ENCODE data around the gene CCDC92. TPM values are rescaled to one million over a fixed set of nuclear protein-coding genes. Genes with fewer than 3 reads are reported as not detected.

CCDC92 gene
- total RNA-seq, 2 experiments from 2014 or later, result 3.3 to 3.7 TPM

DNA sequence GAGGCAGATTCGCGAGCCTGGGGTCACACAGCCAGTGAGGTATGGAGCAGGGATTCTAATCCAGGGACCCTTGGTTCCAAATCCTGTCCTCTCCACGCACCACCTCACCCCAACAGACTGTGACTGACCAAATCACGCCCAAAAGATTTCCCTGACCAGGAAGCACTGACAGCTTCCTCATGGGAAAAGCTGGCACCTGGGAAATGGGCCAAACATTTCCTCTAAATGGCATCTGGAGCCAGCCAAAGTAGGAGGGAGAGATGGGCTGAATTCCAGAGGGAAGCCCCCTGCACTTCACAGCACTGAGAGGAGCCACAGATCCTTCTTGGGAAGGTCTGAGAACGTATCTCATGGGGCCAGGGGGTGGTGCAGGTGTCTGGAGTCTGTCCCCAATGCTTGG, 28.8 kb downstream of the CCDC92 start:
- Mint-ChIP-seq H3K4me1 (ENCODE audit: low read depth) (peaks cover 4% of the 10 kb centered on the region), H3K4me3 (no peak overlapping the region), H3K36me3 (ENCODE audit: low read depth) (peaks cover 7% of the 10 kb centered on the region)

DNA sequence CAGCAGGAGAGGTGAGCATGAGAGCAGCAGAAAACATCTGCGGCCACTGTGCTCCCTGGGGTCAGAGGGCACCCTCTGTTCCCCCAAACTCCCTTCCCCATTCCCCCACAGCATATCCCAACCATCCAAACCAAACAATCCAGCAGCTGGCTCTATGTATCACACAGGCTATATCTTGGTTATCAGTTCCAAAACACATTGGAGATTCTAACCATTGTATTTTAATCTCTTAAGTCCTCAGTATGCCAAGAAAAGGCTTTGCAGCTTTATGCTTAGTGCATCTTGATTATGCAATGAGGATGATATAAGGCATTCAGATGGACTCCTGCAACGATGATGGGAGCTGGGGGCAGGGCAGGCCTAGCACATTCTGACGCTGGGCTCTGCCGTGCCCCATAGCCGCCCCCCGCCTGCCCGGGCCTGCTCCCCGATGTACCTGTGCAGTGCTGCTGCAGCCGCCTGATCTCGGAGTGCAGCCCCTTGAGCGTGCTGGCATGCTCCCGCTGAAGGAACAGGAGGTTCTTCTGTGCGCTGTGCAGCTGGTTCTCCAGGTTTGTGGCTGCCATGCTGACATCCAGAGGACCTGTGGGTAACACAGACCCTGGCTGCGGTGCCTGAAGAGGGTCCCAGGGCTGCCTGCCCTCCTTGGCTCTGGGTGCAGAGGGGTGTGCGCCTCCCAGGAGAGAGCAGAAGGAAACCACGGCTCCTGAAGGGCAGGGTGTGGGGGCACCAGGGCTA, 29.6 kb downstream of the CCDC92 start:
- CTCF ChIA-PET, result interaction anchor here (1.5 kb wide), 1 partner anchor 38 kb away, joined by 5 read pairs; no protein-coding TSS in a partner anchor
- H3K27ac Mint-ChIP-seq, result no peak overlapping the region
- H3K9me3 Mint-ChIP-seq, result peaks cover 8% of the 10 kb centered on the region
- H3K36me3 Mint-ChIP-seq (ENCODE audit: low read depth), result peaks cover 7% of the 10 kb centered on the region
- no peaks in the 10 kb centered on the region for H3K27me3 Mint-ChIP-seq (ENCODE audit: low read depth)
- peaks cover 12% of the 10 kb centered on the region for H3K4me1 Mint-ChIP-seq (ENCODE audit: low read depth)
- intact Hi-C loops (cut with micrococcal nuclease), result no loop called here
- no peak overlapping the region for H3K4me3 Mint-ChIP-seq
- DNase-seq, result no peak

More for the DNA sequence above, 28.8 kb downstream of the CCDC92 start:
- Mint-ChIP-seq H3K27me3 (ENCODE audit: low read depth) (no peaks in the 10 kb centered on the region), H3K27ac (no peak overlapping the region), H3K9me3 (peaks cover 8% of the 10 kb centered on the region)
- intact Hi-C loops (cut with micrococcal nuclease), result no loop called here
- no peak for DNase-seq
- CTCF ChIA-PET, result no interaction called here

DNA sequence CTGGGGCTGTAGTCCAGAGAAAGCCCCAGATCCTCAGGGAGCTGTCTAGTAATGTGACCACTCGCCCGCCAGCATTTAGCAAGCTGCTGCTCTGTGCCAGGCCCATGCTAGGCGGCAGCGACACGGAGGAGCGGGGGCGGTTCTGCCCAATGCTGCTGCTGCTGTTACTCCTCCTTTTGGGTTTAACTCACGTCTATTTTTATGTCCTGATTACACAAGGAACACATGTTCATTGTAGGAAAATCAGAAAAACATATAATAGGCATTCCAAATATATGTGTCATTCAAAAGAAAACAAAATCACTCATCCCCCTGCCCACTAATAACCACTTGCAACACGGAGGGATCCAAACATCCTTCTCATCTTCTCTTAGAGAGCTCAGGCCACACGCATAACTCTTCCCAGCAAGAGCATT, 30.4 kb downstream of the CCDC92 start:
- Mint-ChIP-seq H3K36me3 (ENCODE audit: low read depth) (peaks cover 7% of the 10 kb centered on the region), H3K27ac (no peak overlapping the region), H3K27me3 (ENCODE audit: low read depth) (no peaks in the 10 kb centered on the region), H3K4me3 (no peak overlapping the region), H3K9me3 (peaks cover 8% of the 10 kb centered on the region), H3K4me1 (ENCODE audit: low read depth) (peaks cover 20% of the 10 kb centered on the region)
- intact Hi-C loops (cut with micrococcal nuclease), result no loop called here
- CTCF ChIA-PET, result interaction anchor here (0.6 to 1.5 kb wide), 2 partner anchors 37 to 509 kb away, joined by 3 to 5 read pairs; no protein-coding TSS in a partner anchor
- no peak for DNase-seq

DNA sequence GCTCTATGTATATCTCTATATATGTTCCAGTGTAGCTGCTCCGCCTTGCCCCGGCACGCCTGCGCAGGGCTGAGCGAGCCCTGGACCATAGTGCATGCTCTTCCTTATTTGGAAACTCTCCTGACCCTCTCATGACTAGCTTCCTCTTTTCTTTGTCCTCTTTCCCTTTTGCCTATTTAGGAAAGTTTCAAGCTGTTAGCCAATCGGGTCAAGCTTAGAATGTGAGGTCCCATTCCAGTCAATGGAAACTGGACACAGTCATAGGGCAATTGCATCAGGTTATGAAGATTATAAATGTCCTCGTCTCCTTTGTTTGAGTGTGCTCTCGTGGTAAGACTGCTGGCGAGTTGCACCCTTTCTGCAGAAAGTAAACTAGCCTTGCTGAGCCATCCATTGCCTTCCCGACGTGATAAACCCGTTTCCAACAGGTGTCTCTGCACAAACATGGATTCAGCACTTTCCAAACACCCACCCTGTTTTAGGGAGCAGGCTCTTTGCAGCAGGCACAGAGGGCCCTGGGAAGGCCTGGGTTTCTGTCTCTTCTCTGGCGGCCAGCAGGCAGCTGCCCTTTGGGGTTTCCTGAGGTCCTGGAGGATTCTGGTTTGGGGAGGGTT, 30.9 kb downstream of the CCDC92 start:
- no peak for DNase-seq
- H3K36me3 Mint-ChIP-seq (ENCODE audit: low read depth), result peaks cover 7% of the 10 kb centered on the region
- no peaks in the 10 kb centered on the region for H3K27me3 Mint-ChIP-seq (ENCODE audit: low read depth)
- CTCF ChIA-PET, result no interaction called here
- H3K9me3 Mint-ChIP-seq, result peaks cover 8% of the 10 kb centered on the region
- H3K27ac Mint-ChIP-seq, result no peak overlapping the region
- intact Hi-C loops (cut with micrococcal nuclease), result no loop called here
- peaks cover 20% of the 10 kb centered on the region for H3K4me1 Mint-ChIP-seq (ENCODE audit: low read depth)
- no peak overlapping the region for H3K4me3 Mint-ChIP-seq

DNA sequence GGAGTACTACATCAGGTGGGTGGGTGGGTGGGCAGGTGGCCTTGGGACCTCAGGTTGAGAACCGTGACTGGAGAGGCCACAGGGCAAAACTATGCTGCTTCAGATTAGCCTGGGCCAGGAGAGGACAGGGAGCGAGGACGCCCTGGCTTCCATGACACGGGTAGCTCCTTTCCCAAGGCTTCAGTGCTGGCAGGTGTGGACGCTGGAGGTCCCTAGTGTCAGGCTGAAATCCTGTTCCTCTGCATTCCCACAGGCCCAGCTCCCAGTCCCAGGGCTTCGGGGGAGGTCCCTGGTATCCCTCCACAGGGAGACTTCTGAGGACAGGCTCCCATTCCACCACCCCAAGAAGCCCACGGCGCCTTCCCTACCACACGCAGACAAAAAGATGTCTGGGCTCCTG, 31.6 kb downstream of the CCDC92 start:
- CTCF ChIA-PET, result no interaction called here
- no peak overlapping the region for H3K4me3 Mint-ChIP-seq
- no peaks in the 10 kb centered on the region for H3K27me3 Mint-ChIP-seq (ENCODE audit: low read depth)
- intact Hi-C loops (cut with micrococcal nuclease), result no loop called here
- peaks cover 24% of the 10 kb centered on the region for H3K4me1 Mint-ChIP-seq (ENCODE audit: low read depth)
- peaks cover 8% of the 10 kb centered on the region for H3K9me3 Mint-ChIP-seq
- DNase-seq, result no peak
- H3K36me3 Mint-ChIP-seq (ENCODE audit: low read depth), result peaks cover 7% of the 10 kb centered on the region
- H3K27ac Mint-ChIP-seq, result no peak overlapping the region

DNA sequence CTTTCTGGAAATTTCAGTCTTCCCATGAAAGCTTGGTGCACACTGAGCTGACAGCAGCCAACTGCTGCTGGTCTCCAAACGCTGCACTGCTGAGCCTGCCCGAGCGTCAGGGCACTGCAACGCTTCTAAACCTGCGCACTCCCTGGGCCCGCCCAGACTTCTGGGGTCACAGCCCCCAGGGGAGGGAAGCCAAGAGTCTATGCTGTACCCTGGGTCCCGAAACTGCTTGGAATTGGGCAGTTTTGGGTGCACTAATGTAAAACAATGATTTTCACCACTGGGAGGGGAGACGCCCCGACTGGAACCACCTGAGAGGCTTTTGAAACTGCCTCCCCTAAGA, 32.0 kb downstream of the CCDC92 start:
- Mint-ChIP-seq H3K36me3 (ENCODE audit: low read depth) (peaks cover 7% of the 10 kb centered on the region), H3K27ac (no peak overlapping the region), H3K9me3 (peaks cover 8% of the 10 kb centered on the region), H3K4me1 (ENCODE audit: low read depth) (peaks cover 24% of the 10 kb centered on the region), H3K27me3 (ENCODE audit: low read depth) (no peaks in the 10 kb centered on the region), H3K4me3 (no peak overlapping the region)
- intact Hi-C loops (cut with micrococcal nuclease), result no loop called here
- CTCF ChIA-PET, result no interaction called here
- no peak for DNase-seq

DNA sequence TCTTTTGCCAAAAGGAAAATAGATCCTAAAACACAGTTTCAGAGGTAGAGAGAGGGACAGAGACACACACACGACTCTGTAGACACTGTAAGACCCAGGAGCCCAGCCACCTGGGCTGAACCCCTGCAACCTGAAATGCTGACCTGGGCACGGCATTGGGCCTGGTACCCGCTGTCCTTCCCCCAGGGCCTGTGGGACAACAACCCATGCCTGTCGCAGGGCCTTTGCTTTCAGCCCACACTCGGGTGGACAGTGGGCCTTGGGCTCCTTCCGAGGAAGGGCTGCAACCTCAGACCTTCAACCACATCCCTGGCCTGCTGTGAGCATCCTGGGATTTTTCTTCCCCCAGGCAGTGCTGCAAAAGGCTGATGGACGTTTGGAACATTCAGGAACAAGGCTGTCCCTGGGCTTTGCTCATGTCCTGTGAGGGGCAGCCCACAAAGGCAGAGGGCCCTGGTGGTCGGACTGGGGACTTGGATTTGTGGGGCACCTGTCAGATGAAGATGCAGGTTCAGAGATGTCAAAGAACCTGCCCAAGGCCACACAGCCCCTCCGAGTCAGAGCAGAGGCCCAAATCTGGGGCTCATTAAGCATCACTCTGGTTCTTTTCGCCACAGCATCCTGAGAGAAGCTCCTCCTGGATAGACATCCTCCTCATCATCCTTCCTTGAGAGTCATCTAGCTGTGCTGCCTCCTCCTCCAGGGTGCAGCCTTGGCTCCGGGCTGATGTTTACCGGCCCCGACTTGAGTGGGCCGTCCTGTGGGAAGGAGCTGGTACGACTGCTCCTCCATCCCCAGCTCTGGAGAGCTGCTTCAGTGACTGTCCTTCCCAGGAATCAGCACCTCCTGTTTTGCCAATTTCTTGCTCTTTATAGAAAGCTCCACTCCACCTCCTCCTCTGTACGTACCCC, 32.7 kb downstream of the CCDC92 start:
- H3K9me3 Mint-ChIP-seq, result peaks cover 8% of the 10 kb centered on the region
- no peak overlapping the region for H3K4me3 Mint-ChIP-seq
- intact Hi-C loops (cut with micrococcal nuclease), result loop anchor here (2.0 kb wide), 1 partner anchor 35 kb away; no protein-coding TSS in a partner anchor
- peaks cover 24% of the 10 kb centered on the region for H3K4me1 Mint-ChIP-seq (ENCODE audit: low read depth)
- no peaks in the 10 kb centered on the region for H3K27me3 Mint-ChIP-seq (ENCODE audit: low read depth)
- peaks cover 7% of the 10 kb centered on the region for H3K36me3 Mint-ChIP-seq (ENCODE audit: low read depth)
- H3K27ac Mint-ChIP-seq, result no peak overlapping the region
- CTCF ChIA-PET, result interaction anchor here (0.6 to 3.5 kb wide), 7 partner anchors 10 to 349 kb away, joined by 3 to 19 read pairs (median 4); no protein-coding TSS in a partner anchor
- DNase-seq, result no peak

DNA sequence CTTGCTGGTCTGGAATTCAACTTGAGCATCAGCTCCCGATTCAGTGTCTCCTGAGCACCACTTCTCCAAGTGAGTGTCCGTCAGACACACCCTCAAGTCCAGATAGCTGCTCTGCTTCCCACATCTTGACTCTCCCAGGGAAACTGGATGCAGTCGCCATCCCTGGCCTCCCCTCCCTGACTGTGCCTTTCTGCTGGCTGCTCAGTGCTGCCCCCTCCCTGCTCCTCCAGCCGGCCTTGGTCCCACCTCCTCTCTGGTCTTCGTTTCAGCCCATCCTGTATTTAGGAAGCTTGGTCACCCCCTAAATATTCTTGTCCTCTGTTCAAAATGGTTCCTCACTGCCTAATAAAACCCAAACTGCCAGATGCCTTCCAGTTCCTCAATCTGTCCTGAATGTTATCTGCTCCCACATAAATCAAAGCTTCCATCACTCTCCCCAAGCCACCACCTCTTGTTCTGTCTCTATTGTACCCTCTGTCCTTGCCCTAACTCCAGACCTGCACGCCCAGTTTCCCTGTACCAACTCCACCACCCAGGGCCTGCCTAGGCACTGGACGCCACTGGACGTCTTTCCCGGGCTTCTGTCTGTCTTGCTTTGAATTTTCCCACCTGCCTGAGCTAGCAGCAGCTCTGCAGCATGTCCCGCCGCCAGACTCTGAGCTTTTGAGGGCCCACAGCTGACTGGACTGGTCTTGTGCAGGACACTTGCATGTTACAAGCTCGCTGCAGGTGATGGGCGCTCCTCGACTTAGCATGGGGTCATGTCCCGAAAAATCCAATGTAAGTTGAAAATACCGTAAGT, 33.8 kb downstream of the CCDC92 start:
- peak; percentile 36 for DNase-seq

DNA sequence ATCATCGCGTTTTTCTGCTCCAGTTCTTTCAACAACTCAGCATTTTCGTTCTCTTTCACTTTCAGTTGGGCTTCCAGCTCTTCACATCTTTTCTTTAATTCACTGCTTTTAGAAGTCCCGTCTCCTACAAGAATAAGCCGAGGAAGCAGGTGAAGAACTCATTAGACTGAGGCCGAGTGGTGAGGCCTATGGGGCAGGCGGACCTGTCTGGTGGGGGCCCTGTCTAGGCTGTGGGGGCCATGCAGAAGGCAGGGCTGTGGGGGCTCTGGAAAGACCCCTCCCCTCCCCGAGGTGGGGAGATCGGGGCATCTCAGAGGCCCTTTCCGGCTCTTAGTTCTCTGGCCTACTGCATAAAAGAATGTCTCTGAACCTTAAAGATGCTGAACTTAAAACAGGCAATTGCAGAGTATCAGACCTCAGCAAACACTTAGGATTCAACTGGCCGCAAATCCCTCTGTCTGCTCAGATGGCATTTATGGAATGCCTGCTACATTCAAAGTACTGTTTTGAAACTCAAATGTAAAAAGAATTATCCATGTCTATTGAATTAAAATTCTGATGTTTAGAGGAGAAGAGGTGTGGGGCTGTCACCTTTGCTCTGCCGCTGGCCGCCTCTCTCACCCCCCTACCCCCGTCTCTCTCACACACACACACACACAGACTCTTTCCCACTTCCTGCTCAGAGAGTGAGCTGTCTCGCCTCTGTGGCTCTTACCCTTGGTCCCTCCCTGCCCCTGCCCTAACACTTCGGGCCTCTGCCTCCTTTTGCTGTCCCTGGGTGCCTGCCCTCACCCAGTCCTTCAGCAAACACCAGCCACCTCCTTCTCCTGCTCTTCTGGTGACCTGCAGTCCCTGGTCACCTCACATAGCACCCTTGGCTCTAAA, 34.7 kb downstream of the CCDC92 start:
- H3K27me3 Mint-ChIP-seq (ENCODE audit: low read depth), result no peaks in the 10 kb centered on the region
- H3K36me3 Mint-ChIP-seq (ENCODE audit: low read depth), result peaks cover 7% of the 10 kb centered on the region
- intact Hi-C loops (cut with micrococcal nuclease), result loop anchor here (1.0 to 2.0 kb wide), 2 partner anchors 33 to 36 kb away; no protein-coding TSS in a partner anchor
- H3K4me3 Mint-ChIP-seq, result peak overlapping the region; percentile 55
- peak overlapping the region; percentile 60 for H3K27ac Mint-ChIP-seq
- CTCF ChIA-PET, result interaction anchor here (0.6 to 3.5 kb wide), 6 partner anchors 8 to 135 kb away, joined by 3 to 19 read pairs (median 4); no protein-coding TSS in a partner anchor
- DNase-seq, result peak; percentile 73
- H3K9me3 Mint-ChIP-seq, result peaks cover 8% of the 10 kb centered on the region
- peaks cover 24% of the 10 kb centered on the region for H3K4me1 Mint-ChIP-seq (ENCODE audit: low read depth)

More for the DNA sequence above, 33.8 kb downstream of the CCDC92 start:
- Mint-ChIP-seq H3K27ac (peak overlapping the region; percentile 60), H3K9me3 (peaks cover 8% of the 10 kb centered on the region), H3K36me3 (ENCODE audit: low read depth) (peaks cover 7% of the 10 kb centered on the region), H3K4me3 (peak overlapping the region; percentile 55), H3K27me3 (ENCODE audit: low read depth) (no peaks in the 10 kb centered on the region), H3K4me1 (ENCODE audit: low read depth) (peaks cover 24% of the 10 kb centered on the region)
- CTCF ChIA-PET, result interaction anchor here (0.5 to 3.5 kb wide), 10 partner anchors 9 to 350 kb away, joined by 3 to 19 read pairs (median 4); no protein-coding TSS in a partner anchor
- intact Hi-C loops (cut with micrococcal nuclease), result loop anchor here (1.0 to 2.0 kb wide), 2 partner anchors 34 to 35 kb away; no protein-coding TSS in a partner anchor

DNA sequence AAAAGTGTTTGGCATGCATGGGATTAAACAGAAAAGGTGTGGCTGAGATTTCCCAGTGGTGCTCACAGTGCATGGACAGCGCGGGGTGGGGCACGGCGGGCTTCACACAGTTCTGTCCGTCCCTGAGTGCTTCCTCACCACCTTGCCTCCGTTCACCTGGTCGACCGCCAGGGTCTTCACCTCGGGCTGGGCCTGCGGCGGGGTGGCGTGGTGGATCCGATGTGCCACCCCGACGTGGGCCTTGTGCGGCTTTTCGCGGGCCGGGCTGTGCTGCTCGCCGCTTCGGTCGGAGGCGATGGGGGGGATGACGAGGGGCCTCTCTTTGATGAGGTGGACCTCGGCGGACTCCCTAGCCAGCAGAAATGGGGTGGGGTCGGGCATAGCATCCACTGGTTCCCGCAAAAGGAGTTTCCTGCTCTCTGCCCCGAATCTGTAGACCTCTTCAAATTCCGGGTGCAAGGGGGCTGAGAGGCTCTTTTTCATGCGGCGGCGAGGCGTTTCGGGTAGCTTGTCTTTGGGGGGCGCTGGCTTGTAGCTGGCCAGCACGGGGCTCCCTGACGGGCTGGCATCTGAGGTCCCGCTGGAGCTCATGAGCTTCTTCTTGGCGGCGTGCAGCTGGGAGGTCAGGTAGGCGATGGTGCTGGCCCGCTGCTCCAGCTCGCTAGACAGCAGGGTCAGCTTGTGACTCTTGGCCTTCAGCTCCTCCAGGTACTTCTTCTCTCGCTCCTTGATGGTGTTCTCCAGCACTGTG, 35.5 kb downstream of the CCDC92 start:
- H3K27ac Mint-ChIP-seq, result peak overlapping the region; percentile 60
- H3K36me3 Mint-ChIP-seq (ENCODE audit: low read depth), result peaks cover 5% of the 10 kb centered on the region
- H3K4me1 Mint-ChIP-seq (ENCODE audit: low read depth), result peaks cover 30% of the 10 kb centered on the region
- H3K27me3 Mint-ChIP-seq (ENCODE audit: low read depth), result no peaks in the 10 kb centered on the region
- DNase-seq, result no peak
- CTCF ChIA-PET, result interaction anchor here (0.7 to 3.5 kb wide), 3 partner anchors 32 to 94 kb away, joined by 3 to 19 read pairs (median 4); no protein-coding TSS in a partner anchor
- H3K9me3 Mint-ChIP-seq, result peaks cover 5% of the 10 kb centered on the region
- H3K4me3 Mint-ChIP-seq, result peak overlapping the region; percentile 55
- intact Hi-C loops (cut with micrococcal nuclease), result no loop called here

All from activated naive CD4-positive, alpha-beta T cell treated with anti-CD3 and anti-CD28 coated beads for 36 hours (primary cell).